ENCODE measurements around the gene EXOC3L2.
A peak's percentile ranks its signal among the peaks of the same experiment; 100 is the strongest.

The EXOC3L2 gene

DNA sequence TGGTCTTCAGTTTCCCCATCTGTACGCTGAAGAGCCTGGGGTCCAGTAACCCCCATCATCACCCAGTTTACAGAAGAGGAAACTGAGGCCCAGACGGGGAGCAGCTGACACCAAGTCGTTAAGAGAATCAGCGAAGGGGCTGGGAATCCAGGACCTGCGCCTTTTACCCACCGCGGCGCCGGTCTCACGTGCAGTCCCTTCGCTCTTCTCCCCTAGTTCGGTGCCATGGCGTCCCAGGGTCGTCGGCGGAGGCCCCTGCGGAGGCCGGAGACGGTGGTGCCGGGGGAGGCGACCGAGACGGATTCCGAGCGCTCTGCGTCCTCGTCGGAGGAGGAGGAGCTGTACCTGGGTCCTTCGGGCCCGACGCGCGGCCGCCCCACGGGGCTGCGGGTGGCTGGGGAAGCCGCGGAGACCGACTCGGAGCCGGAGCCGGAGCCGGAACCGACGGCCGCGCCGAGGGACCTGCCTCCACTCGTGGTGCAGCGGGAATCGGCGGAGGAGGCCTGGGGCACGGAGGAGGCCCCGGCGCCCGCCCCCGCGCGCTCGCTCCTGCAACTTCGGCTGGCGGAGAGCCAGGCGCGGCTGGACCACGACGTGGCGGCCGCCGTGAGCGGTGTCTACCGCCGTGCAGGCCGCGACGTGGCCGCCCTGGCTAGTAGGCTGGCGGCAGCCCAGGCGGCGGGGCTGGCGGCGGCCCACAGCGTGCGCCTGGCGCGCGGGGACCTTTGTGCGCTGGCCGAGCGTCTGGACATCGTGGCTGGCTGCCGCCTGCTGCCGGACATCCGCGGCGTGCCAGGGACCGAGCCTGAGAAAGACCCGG, 65.9 kb downstream of the EXOC3L2 start:
- FAIRE-seq: no peak

DNA sequence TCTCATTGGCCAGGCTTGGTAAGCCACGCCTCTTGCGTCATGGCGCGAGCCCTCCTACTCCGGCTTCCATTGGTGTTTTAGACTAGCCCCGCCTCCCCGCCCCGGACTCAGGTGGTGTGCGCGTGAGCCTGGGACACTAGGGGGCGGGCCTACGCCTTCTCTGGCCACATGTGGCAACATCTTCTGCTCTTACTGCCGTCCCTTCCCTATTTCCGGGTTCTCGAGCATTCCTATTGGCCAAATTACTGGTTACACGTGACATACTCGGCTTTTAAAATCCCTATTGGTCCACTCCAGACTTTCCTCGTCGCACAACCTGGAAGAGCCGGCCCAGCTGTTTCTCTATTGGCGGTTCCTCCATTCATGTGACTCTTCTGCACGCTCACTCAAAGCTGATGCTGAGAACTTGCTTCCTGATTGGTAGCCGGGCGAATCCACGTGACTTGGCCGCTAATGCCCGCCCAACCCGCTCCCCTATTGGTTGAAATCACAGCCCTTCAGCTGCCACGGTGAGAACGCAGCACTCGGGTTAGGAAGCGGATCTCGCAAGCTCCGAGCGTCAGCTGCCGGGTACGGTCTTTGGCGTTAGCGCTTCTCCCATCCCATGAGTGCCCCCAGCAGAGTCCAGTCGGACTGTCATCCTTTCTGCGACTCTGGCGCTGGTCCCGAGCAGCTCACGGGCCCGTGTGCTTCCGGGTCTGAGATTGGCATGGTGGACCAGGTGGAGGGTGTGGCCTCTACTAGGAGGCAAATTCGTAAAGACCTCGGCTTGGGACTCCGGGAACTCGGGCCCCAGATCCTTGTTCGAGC, 66.7 kb downstream of the EXOC3L2 start, which contains the start of gene BLOC1S3:
BLOC1S3 (plus strand) TSS at position 523 of the 810 bp plus-strand sequence. CDS start 513 bp downstream, outside the sequence.
- FAIRE-seq: peak; percentile 99

DNA sequence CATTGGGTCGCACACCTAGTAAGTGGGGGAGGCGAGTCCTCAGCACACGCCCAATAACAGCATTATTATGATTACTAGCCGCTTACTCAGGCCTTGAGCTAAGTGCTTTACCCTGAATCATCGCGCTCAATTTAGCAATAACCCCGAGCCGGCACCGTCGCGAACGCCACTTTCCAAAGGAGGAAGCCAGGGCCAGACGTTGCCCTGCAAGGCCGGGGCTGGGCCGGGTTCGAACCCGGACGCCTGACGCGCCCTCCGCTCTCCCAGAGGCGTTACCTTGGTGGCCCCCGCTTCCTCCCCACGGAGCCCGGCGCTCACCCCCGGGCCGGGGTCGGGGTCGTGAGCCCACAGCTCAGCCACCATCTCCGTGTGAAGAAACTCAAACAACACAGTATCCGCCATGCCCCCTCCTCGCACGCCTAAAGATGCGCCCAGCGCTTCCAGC, 67.4 kb downstream of the EXOC3L2 start, which contains the start of gene TRAPPC6A:
TRAPPC6A (minus strand) TSS at position 421 of the 445 bp plus-strand sequence; CDS start at position 402, 19 bp downstream.
- no peak for FAIRE-seq

DNA sequence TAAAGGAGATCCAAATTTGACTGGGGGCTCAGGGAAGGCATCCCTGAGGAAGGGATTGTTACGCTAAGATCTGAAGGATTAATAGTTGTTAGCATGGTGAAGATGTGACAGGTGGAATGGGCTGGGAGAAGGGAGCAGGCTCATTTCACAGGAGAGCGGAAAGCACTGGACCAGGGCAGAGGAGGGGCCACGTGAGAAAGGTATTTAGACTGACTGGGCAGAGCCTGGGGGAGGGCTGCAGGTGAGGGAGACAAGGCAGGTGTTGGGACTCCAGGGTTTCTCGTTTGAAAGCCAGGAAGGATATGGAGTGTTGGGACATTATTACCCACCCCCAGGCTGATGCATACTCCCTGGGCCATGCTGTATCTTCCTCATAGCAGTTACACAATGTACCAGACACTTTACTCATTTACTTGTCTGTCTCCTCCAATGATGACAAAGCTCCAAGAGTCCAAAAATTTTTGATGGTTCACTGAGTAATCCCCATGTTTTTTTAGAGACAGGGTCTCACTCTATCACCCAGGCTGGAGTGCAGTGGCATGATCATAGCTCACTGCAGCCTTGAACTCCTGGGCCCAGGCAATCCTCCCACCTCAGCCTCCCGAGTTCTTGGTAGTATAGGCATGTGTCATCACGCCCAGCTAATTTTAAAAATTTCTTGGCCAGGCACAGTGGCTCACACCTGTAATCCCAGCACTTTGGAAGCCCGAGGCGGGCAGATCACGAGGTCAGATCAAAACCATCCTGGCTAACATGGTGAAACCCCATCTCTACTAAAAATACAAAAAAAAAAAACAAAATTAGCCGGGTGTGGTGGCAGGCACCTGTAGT, 69.5 kb downstream of the EXOC3L2 start:
- FAIRE-seq: no peak

DNA sequence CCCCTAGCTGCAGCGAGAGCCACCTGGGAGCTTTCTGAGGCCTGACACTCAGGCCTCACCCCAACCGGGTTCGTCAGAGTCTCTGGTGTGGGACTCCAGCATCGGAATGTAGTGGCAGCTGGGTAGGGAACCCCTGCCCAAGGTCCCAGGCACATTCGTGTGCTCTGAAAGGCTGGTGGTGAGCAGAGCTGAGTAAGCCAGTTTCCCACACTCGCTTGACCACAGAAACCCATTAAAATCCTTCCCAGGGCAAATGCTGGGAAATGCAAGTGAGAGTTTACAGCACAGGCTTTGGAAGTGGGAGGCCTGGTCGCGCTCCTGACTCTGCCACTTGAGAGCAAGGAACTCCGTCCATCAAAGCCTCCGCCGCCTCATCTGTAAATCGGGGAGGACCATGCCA, 71.4 kb downstream of the EXOC3L2 start:
- FAIRE-seq: no peak

DNA sequence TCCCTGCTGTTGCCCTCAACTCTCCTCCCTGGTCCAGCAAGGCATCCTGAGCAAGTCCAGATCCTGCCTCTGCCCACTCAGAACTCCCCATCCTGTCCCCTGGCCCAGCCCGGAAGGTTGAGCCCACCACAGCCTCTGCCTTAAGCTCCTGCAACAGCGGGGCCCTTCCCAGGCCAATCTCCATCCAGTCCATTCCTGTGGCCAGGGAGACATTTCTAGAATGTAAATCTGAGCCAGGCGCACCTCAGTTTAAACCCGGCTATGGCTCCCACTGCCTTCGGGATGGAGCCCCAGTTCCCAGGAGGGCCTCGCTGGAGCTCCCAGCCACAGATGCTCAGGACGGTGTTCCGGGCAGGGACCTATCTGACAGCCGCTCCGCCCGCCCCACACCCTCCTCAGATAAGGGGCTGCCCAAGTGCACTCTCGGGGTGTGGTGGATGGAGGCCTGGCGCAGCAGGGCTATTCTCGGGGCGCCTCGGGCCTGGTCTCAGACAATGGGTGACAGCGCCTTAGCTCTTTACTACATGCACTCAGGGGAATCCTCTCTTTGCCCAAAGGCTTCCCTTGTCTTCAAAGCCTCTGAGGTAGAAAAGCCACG, 72.5 kb downstream of the EXOC3L2 start:
- FAIRE-seq: no peak

DNA sequence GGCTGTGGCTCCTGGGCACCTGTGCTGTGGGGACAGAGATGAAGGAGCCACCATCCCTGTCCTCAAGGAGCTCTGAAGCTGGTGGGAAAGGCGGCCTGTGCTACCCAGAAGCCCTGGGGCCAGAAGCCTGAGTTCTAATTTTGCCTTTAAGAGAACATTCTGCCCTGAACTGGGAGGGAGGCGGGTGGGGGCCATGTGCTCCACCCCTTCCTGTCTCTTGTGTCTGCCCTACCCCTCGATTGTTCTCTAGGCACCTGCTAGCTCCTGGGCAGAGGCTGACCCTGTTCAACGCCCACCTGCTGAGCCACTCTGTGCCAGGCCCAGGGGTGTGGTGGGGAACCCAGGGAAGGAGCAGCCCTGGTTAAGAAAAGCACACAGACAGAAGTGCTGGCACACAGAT, 73.0 kb downstream of the EXOC3L2 start:
- FAIRE-seq: no peak

DNA sequence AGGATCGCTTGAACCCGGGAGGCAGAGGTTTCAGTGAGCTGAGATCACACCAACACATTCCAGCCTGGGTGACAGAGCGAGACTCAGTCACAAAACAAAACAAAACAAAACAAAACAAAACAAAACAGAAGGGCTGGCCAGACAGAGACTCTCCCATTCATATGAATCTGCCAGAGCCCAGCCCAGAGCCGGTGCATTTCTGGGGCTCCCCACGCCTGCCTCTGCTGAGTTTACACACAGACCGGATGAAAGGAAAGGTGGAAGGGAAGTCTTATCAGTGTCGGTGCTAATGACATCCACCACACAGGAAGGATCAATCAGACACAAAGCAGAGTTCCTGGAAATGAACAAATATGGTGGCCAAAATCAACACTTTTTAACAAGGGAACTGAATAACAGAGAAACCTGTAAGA, 74.0 kb downstream of the EXOC3L2 start:
- FAIRE-seq: no peak

DNA sequence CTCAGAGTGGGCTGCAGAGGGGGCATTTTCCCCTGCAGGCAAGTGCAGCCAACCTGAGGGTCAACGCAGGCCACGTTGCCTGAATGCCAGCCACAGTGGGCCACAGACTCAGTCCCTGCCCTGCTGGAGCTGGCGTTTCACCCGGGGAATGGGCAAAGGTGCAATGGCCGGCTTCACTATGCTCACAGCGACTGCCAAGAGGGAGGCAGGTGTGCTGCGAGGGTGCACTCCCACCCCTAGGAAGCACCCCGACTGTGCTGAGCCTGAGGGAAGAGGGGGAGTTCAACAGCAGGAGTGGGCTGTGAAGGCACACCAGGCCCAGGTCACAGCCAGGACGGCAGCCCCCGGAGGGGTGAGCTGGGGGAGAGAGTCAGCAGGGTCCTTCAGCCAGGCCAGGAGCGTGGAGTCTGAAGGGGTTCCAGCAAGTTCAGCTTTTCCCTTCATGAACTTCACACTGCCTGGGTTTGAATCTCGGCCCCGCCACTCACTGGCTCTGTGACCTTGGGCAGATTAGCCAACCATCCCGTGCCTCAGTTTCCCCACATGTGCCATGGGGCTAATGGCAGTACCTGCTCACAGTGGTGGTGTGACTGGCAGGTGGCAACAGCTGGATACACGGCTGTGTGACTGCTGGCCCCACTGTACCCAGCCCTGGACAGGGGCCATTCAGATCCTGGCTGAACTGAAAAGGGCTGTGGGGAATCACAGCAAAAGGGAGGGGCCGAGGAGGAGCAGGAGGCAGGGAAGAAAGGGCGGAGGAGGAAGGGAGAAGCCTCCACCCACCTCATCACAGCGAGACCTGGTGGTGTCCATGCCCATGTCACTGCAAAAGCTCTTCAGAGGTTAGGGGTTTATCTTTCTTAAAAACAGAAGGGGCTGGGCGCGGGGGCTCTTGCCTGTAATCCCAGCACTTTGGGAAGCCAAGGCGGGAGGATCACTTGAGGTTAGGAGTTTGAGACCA, 74.8 kb downstream of the EXOC3L2 start:
- no peak for FAIRE-seq

DNA sequence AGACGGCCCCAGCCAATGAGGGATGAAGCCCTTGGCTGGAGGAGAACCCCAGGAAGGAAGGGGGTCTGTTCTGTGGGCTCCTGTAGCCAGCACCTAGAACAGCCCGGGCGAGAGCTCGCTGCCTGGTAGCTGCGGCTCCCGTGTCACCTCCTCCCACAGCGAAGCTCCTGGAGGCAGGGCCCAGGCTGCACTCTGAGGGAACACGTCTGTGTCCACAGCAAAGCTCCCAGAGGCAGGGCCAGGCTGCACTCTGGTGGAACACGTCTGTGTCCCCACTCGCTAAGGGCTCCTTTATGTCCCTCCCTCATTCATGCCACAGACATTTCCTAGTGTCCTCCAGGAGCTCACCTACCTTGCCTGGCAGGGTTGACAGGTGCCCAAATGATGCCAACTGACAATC, 75.6 kb downstream of the EXOC3L2 start:
- no peak for FAIRE-seq

DNA sequence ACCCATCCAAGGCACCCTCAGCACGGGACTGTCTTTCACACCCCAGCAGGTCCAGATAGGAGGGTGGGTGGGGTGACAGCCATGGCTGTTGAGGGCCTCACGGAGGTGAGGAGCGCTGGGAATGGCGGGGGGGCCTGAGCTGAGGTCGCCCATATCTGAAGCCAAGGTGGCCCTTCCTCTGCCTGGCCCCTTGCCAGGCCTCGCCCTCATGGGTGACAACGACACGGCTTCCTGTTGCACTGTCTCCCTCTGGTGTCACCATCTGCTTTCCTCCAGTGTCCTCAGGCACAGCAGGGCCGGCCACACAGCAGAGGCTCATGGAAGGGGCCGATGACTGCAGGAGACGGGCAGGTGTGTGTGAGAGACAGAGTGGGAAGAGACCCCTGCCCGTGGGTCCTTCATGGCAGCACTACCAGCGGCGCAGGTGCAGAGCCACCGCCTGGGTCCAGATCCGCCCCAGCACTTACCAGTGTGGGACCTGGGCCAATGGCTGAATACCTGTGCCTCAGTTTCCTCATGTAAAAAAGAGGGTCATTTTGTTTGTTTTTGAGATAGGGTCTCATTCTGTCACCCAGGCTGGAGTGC, 76.3 kb downstream of the EXOC3L2 start:
- FAIRE-seq: no peak

DNA sequence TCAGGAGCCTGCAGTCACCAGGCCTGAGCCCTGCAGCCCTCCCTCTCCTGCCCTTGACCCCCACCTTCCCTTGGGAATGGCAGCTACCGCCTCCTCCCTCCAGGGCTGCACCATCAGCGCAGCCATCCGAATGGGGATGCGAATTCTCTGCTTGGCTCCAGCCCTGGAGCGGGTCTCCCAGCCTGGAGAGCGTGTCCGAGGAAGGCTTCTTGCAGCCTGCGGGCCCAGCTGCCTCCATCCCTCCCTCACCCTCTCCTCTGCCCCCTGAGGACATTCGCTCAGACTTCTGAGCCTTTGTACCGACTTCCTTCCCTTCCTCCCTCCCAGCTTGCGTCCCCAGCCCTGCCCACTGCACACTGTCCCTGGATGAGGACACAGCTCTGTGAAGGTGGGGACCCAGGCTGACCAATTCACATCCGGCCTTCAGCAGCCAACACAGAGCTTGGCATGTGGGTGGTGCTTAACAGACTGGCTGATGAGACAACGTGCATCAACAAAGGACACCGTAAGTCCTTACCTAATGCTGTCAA, 78.4 kb downstream of the EXOC3L2 start:
- FAIRE-seq: no peak

DNA sequence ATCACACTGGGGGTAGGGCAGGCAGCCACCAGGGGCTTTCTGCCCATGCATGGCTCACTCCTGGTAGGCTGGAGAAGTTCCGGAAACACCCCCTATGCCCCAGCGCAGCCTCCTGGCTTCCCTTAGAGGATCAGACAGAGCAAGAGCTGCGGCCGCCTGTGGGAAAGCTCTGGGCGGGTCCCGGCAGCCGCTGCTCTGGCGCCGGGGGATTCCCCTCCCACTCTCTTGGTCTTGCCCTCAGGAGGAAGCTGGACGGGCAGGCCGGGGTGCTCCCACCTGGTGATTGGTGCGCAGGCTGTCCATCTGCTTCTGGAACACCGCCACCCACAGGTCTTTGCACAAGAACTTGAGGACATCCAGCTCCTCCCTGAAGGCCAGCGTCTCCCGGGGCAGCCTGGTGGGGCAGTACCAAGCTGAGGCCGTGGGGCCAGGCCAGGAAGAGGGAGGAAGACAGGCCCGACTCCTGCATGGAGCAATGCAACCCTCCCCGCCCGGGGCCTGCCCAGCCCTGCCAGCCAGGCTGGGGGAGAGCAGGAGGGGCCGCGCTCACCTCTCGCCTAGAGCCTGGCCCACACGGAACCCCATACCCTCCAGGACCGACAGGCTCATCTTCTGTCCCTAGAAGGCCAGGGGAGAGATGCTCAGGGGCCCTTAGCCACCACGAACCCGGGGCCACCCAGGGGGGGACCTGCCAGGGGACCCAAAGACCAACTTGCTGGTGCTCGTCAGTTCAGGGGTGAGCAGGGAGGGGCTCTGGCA, 80.5 kb downstream of the EXOC3L2 start:
- no peak for FAIRE-seq

DNA sequence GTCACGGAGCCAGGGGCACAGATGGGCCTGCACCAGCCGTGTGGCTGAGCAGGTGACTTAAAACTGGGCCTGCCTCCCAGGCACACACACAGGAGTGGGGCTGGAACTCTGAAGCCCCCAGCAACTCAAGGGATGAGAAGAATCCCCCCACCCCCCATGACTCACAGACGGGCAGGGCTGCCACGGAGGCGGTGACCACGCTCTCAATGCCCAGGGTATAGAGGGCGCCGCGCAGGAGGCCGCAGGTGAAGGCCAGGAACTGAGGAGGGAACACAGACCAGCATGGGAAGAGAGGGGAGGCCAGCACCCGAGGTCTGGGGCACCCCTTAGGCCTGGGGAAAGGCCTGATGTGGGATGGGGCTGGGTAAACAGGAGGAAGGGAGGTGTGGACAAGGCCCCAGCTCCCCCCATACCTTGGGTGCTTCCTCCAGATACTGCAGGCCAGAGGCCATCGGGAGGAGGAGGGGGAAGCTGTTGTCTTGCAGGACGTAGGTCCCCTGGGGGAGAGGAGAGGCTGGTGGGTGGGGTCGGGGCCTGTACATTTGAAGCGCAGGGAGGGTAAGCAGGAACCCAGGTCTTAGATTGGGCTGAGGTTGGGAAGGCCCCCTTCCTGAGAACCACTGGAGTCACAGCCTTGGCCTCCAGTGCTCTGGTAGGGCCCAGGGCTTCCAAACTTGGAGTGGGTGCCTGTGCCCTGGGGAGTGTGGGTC, 81.3 kb downstream of the EXOC3L2 start:
- no peak for FAIRE-seq

DNA sequence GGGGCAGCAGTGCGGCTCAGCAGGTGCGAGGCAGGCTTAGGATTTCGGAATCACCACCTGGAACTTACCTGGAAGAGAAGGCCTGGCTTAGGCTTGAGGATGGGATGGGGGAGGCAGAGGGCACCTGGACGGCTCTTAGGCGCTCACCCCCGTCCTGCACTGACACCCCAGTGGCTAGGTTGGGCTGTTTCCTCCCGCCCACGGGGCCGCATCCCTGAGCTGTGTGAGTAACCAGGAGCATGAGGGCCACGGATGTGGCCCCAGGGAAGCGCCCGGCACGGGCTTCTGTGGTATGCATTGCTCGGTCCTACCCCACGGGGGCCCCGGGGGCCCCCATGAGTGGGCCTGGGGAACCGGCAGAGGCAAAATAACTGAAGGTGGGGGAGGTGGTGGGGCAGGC, 82.1 kb downstream of the EXOC3L2 start:
- FAIRE-seq: no peak

DNA sequence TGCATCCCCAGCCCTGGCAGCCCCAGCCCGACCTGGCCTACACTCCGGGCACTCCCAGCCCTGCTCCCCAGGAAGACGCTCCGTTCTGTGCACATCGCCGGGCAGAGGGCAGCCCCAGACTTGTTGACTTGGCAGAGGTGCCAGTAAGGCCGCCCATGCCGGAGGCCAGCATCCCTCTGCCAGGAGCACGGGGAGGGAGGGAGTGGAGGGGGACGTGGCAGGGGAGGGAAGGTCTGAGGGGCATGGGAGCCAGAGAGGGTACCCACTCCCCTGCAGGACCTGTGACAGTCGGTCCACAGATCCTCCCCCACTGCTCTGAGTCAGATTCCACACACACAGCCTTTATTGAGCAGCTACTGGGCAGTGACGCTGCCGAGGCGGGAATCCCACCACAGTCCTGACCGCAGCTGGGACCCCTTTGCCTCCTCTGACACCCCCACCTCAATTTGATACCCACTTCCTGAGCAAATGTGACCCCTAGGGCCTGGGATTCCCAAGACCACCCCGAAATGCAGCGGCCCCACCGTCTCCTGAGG, 82.5 kb downstream of the EXOC3L2 start:
- no peak for FAIRE-seq

All from islet of Langerhans (tissue), 1 donor.